HG02981 (cell line): Measurements from ENCODE around the gene TSHZ2.
"Not testable (repeated sequence)": the region's sequence is repeated elsewhere in the genome, so short reads cannot be mapped to it uniquely, and the experiment has no call there.

Experiments
- ATAC-seq: cut with Tn5 transposase; IDR thresholded peaks from one replicate; pipeline ENCODE4 v1.9.1; 2021; ENCODE audit warnings: mild to moderate bottlenecking, moderate library complexity; ENCODE audit not compliant: unreplicated experiment

Gene TSHZ2

GRCh38 chr20:53080687-53080962 lies 108.5 kb downstream of the TSHZ2 start:
- no peak for ATAC-seq

- no peak for ATAC-seq
These were observed 109.1 kb downstream of the TSHZ2 start for GRCh38 chr20:53080969-53081871.

GRCh38 chr20:53081916-53082863 lies 110.0 kb downstream of the TSHZ2 start:
- ATAC-seq = no peak

- no peak for ATAC-seq
These were observed 111.3 kb downstream of the TSHZ2 start for GRCh38 chr20:53083411-53083810.

- ATAC-seq = no peak
These were observed 112.3 kb downstream of the TSHZ2 start for GRCh38 chr20:53084408-53084997.

- no peak for ATAC-seq
These were observed 113.6 kb downstream of the TSHZ2 start for GRCh38 chr20:53085720-53086119.

GRCh38 chr20:53087037-53087777 lies 115.0 kb downstream of the TSHZ2 start:
- no peak for ATAC-seq

GRCh38 chr20:53088786-53089185 lies 116.6 kb downstream of the TSHZ2 start:
- no peak for ATAC-seq

GRCh38 chr20:53089851-53090250 lies 117.7 kb downstream of the TSHZ2 start:
- ATAC-seq = not testable (repeated sequence)

GRCh38 chr20:53091789-53092188 lies 119.6 kb downstream of the TSHZ2 start:
- ATAC-seq = no peak

GRCh38 chr20:53092772-53093300 lies 120.7 kb downstream of the TSHZ2 start:
- ATAC-seq = no peak

- ATAC-seq = no peak
These were observed 125.2 kb downstream of the TSHZ2 start for GRCh38 chr20:53097371-53097770.

- ATAC-seq = no peak
These were observed 125.6 kb downstream of the TSHZ2 start for GRCh38 chr20:53097791-53098190.

- ATAC-seq = no peak
These were observed 126.5 kb downstream of the TSHZ2 start for GRCh38 chr20:53098621-53099020.

- no peak for ATAC-seq
These were observed 127.7 kb downstream of the TSHZ2 start for GRCh38 chr20:53099856-53100255.

GRCh38 chr20:53100476-53100911 lies 128.3 kb downstream of the TSHZ2 start:
- ATAC-seq = no peak

GRCh38 chr20:53101992-53102760 lies 130.0 kb downstream of the TSHZ2 start:
- ATAC-seq = no peak

- no peak for ATAC-seq
These were observed 131.0 kb downstream of the TSHZ2 start for GRCh38 chr20:53103124-53103523.

GRCh38 chr20:53104884-53105283 lies 132.7 kb downstream of the TSHZ2 start:
- ATAC-seq = no peak

- ATAC-seq = no peak
These were observed 144.6 kb downstream of the TSHZ2 start for GRCh38 chr20:53116733-53117132.
